HG02840 (cell line): Measurements from ENCODE around the gene MFSD6.
A peak's percentile ranks its signal among the peaks of the same experiment; 100 is the strongest.
"Not testable (repeated sequence)": the region's sequence is repeated elsewhere in the genome, so short reads cannot be mapped to it uniquely, and the experiment has no call there.

Experiments
- ATAC-seq: cut with Tn5 transposase; IDR thresholded peaks from one replicate; pipeline ENCODE4 v1.9.1; 2021; ENCODE audit warnings: mild to moderate bottlenecking, moderate library complexity, moderate number of reproducible peaks; ENCODE audit not compliant: unreplicated experiment, low FRiP score

The MFSD6 gene

GRCh38 chr2:190407662-190408537 lies at the start of gene MFSD6:
TSS of gene MFSD6 (plus strand) at chr2:190408355. CDS start at chr2:190436030, 27,675 bp downstream.
- peak; percentile 46 for ATAC-seq

DNA sequence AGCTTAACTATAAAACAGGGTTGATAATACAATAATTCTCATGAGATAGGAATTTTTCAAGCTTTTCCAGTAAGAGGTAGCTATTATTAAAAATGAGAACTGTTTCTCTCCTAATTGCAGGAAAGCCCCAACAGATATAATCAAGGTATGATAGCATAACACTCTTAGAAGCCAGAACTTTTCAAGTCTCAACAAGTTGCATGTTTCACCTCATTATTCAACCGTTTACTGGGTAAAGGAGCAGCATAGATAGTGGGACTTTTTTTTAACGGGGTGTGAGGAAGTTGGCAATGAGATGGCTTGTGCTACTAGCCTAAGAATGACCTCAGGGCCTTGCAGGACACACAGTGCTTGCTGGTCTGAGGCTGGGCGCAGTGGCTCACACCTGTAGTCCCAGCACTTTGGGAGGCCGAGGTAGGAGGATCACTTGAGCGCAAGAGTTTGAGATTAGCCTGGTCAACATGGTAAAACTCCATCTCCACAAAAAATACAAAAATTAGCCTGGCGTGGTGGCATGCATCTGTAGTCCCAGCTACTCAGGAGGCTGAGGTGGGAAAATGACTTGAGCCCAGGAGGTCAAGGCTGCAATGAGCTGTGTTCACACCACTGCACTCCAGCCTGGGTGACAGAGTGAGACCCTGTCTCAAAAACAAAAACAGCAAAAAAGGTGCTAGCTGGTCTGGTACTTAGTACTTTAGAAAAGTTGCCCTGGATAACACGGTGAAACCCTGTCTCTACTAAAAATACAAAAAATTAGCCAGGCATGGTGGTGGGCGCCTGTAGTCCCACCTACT lies 49.3 kb upstream of the MFSD6 start:
- ATAC-seq: not testable (repeated sequence)

DNA sequence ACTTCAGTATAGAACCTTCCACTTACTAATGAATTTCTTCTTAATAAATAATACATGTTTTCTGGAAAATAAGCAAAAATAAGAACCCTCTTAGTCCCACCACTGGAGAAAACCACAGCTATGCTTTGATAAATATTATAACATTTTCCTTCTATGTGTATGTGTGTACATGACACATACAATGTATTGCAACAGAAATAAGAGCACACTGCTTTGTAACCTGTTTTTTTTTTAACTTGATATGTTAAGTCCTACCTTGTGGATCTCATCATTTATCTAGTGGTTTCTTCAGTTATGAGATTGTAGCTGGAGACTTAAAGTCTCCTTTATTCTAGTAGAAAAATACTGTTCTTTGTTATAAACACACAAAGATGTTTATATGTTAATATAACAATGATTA lies 47.6 kb upstream of the MFSD6 start:
- ATAC-seq: no peak

DNA sequence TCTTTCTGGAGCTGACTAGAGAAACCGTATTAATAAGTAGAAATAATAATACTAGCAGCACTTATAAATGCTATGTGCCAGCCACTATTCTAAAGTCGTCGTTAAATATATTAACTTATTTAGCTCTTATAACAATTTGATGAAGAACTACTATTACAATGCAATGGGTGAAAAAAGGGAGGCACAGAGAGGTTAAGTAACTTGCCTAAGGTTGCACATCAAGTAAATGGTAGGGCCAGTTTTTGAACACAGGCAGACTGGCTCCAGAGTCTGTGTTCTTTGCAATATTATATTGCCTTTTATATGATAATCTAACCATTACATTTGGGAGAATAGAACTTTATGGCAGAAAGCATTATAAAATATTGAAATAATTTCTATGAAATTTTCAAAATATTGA lies 47.2 kb upstream of the MFSD6 start:
- no peak for ATAC-seq

DNA sequence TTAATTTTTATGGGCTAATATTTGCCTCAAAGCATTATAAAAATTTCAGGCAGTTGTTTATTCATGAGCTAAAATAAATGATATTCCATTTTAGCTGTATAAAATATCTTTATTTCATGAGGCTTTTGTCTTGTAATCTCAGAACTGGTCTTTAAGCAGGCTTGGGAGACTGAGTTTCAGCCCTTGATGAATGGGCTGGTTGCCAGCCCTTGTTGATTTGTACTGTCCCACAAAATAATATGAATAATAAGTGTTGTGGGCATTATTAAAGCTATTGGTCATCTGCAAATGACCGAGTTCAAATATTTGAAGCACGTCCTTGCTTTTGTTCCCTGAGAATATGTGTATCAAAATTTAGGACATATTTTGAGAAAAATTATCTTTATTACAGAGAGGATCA lies 46.6 kb upstream of the MFSD6 start:
- no peak for ATAC-seq

DNA sequence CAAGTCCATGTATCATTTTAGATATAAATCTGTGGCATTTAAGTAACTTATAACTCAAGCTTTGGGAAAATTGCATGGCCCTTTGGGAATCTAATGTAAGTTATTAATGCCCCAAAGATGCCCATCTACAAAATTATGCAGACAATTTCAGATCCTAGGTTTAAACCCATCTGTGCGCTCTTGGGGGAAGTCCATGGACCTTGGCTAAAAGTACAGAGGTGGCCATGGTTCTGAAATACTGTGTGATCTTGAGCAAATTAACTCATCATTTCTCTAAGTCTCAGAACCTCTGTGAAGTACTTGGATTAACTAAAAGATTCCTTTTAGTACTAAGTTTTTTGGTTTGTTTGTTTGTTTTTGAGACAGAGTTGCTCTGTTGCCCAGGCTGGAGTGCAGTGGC lies 45.3 kb upstream of the MFSD6 start:
- no peak for ATAC-seq

DNA sequence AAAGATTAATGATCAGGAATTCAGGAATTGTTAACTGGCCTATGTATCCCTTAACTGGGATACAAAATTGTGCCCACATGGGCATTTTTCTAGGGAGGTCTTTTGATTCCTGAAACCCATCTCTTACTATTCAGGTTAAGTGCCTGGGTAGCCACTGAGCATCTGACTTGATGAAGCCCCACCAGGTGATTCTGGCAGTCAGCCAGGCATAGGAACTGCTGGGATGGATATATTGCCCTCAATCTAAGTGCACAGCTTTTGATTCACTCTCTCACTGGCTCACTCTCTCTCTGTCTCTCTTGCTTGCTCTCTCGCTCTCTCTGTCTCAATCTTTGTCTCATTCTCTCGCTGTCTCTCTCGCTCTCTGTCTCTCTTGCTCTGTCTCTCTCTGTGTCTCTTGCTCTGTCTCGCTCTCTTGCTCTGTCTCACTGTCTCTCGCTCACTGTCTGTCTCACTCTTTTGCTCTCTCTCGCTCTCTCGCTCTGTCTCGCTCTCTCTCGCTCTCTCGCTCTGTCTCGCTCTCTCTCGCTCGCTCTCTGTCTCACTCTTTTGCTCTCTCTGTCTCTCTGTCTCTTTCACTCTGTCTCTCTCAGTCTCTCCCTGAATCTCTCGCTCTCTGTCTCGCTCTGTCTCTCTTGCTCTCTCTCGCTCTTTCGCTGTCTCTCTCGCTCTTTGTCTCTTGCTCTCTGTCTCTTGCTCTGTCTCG lies 42.5 kb upstream of the MFSD6 start:
- ATAC-seq: no peak

DNA sequence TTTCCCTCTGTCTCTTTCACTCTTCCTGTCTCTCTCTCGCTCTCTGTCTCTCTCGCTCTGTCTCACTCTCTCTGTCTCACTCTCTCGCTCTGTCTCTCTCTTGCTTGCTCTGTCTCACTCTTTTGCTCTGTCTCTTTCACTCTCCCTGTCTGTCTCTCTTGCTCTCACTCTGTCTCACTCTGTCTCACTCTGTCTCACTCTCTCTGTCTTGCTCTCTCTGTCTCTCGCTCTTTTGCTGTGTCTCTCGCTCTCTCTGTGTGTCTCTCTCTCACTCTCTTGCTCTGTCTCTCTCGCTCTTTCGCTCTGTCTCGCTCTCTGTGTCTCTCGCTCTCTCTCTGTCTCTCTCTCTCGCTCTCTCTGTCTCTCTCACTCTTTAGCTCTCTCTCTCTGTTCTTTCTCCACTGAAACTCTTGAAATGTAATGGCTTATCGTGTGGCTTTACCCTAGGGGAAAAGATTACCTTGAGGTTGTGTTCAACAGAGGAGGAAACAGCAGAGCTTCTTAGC lies 41.9 kb upstream of the MFSD6 start:
- no peak for ATAC-seq

DNA sequence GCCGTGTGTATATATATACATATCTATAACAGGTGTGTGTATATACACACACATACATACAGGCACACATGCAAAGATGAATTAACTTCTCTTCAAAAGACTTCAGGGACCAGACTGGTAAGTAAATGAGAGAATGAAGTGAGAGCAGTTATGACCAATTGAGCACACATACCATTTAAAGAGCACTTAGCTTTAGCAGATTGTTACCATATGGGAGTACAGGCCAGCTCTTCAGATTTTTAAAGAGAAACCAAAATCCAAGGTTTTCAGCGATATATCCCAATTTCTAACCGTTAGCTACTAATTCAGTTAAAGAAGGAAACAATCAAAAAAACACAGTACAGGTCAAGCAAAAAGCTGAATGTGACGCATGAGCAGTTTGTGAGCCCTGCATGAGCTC lies 41.1 kb upstream of the MFSD6 start:
- no peak for ATAC-seq

DNA sequence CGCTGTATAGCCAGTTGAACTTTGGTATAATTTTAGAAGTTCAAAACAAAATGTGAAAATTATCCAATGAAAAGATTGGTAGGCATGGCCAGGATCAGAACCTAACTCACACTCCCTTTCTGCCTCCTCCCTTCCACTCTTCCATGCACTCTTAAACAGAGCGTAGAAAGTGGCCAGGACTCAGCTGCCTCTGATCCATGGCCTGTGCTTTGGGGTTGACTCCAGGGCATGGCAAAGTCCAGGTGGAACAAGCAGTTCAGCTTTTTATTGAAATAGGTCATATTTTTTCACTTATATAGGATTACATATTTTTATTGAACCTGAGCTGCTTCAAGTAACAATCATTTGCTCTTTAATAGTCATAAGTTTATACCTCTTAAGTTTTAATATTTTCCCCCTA lies 38.5 kb upstream of the MFSD6 start:
- ATAC-seq: no peak

DNA sequence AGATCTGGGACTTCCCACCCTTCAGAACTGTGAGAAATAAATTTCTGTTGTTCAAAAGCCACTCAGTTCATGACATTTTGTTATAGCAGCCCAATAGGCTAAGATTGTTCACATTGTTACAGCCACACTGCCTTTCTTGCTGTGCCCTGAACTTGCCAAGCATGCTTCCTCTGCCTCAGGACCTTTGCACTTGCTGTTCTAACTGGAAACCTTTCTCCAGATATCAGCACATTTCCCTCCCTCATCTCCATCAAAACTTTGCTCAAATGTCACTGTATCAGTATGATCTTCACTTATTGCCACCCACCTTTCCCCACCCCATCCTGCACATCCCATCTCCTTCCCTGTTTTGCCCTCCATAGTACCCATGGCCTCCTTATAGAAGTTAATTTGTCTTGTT lies 32.1 kb upstream of the MFSD6 start:
- no peak for ATAC-seq

DNA sequence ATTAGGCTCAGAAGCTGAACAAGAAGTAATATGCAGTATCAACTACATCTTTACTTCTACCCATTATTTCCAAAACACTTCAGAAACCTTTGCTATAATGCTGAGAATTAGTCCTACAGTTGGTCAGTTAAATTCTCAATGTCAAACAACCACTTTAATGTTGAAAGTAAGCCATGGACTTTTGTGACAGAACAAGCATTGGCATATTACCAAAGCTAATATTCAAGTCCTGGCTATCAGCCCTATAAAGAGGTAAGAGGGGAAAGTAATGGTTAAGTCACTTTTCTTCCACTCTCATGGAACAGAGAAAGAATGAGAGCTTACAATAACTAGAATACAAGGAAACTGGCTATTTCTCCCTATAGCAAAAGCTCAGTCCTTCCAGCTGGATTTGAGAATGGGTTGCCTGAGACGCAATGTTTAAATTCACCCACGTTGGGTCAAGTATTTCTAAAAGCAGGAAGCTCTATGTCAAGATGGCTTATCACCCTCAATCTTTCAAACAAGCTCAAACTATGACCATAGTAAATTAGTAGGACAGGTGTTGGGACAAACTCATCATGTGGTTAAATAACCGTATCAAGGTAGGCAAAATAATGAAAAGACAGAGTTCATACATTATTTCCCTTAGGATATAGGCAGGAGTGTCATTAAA lies 31.4 kb upstream of the MFSD6 start:
- ATAC-seq: no peak

GRCh38 chr2:190378880-190379237 lies 29.3 kb upstream of the MFSD6 start:
- no peak for ATAC-seq

DNA sequence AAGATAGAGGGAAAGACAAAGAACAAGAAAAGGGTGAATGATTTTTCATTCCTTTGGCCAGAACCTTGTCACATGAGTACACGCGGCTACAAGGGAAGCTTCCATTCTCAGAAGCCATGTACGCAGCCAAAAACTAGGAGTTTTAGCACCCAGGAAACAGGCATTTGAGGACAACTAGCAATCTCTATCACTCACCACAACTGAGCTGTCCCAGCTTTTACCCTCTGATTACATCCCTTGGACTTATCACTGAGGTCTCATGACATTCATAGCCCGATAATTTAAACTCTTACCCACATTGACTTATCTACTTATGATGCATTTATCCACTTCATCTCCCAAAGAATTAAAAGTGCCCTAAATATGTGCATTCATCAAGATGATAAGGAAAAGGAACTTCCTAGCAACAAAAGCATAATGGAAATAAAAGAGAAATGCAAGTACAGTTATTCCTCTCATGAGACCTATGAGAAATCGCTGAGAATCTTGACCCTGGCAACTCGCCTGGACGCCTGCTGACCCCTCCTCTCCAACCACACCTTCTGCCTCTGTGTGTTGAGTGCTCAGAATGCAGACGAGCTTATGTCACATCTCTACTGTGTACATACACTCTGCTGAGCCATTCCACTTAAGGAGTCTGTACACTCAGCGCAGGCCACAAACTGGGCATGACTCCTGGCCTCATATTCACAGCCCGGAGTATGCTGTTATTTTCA lies 28.7 kb upstream of the MFSD6 start:
- no peak for ATAC-seq

- no peak for ATAC-seq
Observed at GRCh38 chr2:190380962-190381412, 27.2 kb upstream of the MFSD6 start.

DNA sequence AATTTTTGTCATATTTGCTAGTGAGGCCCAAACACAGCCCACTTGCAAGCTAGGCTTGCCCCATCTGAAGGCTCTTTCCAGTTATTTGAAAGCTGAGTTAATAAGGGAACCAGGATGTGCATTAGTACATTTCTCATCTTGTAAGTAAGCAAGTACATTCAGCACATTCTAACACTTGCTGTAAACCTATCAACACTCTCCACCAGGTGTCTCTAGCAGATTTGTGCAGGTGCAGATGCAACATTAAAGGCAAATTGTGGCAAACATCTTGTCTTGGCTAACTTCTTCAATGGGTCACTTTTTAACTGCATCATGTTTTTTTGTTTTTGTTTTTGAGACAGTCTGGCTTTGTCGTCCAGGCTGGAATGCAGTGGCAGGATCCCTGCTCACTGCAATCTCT lies 25.3 kb upstream of the MFSD6 start:
- no peak for ATAC-seq

DNA sequence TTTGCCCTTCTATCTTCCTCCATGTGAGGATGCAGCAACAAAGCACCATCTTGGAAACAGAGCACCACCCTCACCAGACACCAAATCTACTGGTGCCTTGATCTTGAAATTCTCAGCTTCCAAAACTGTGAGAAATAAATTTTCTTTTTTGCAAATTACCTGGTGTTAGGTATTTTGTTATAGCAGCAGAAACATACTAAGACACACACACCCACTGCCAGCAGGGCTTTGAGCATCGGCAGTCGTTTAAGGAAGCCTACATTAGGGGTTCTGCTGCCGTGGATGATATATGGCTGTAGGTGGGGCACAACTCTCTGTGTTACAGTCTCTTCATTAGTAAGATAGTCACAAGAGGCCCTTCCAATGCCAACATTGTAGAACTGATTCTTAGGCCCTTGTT lies 20.7 kb upstream of the MFSD6 start:
- no peak for ATAC-seq

GRCh38 chr2:190396271-190396670 lies 11.9 kb upstream of the MFSD6 start:
- no peak for ATAC-seq

- no peak for ATAC-seq
Observed at GRCh38 chr2:190402986-190403603, 5.1 kb upstream of the MFSD6 start.
